Coronary artery (tissue), 2 donors: Measurements from ENCODE around the gene CRAT.

Experiments
- DNase-seq: peaks from one replicate; pipeline ENCODE4 v3.0.0-alpha.2; 2017; ENCODE audit warnings: low spot score
- H3K27ac ChIP-seq, 2 donors: fragments of 200-600 bp; sonication (generic); one replicate each; pipeline ENCODE4 v1.5.1; 2016 to 2019
- H3K4me3 ChIP-seq: fragments of 200-600 bp; sonication (generic); 2 replicates; pipeline ENCODE4 v1.5.1; 2016; ENCODE audit warnings: mild to moderate bottlenecking, moderate library complexity
- TF ChIP-seq, protein P1 (sequence below): fragments of 200-600 bp; sonication (generic); IDR thresholded peaks from one replicate; pipeline ENCODE4 v1.5.1; 2019; ENCODE audit warnings: antibody characterized with exemption

Gene CRAT

DNA sequence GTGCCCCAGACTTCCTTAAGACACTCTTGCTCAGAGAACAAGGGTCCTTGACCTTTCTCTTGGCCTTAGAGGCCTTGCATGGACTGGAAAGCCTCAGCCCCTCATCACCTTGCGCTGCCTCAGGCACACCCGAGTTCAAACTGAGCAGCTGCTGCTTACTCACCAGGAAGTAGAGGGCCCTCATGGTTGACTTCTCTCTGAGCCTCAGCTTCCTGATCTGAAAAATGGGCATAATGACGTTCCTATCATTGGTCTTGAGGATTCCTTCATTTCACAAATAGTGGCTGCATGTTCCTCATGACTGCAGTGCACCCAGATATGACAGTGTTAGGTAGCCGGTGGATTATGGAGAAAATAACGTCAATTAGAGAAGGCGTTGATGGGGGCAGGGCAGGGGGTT is 38.8 kb upstream of the CRAT start:
- Histone ChIP-seq H3K27ac (no peak overlapping the region), H3K4me3 (no peak overlapping the region)
- TF ChIP-seq, protein P1, sequence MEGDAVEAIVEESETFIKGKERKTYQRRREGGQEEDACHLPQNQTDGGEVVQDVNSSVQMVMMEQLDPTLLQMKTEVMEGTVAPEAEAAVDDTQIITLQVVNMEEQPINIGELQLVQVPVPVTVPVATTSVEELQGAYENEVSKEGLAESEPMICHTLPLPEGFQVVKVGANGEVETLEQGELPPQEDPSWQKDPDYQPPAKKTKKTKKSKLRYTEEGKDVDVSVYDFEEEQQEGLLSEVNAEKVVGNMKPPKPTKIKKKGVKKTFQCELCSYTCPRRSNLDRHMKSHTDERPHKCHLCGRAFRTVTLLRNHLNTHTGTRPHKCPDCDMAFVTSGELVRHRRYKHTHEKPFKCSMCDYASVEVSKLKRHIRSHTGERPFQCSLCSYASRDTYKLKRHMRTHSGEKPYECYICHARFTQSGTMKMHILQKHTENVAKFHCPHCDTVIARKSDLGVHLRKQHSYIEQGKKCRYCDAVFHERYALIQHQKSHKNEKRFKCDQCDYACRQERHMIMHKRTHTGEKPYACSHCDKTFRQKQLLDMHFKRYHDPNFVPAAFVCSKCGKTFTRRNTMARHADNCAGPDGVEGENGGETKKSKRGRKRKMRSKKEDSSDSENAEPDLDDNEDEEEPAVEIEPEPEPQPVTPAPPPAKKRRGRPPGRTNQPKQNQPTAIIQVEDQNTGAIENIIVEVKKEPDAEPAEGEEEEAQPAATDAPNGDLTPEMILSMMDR = no peak
- DNase-seq = no peak

DNA sequence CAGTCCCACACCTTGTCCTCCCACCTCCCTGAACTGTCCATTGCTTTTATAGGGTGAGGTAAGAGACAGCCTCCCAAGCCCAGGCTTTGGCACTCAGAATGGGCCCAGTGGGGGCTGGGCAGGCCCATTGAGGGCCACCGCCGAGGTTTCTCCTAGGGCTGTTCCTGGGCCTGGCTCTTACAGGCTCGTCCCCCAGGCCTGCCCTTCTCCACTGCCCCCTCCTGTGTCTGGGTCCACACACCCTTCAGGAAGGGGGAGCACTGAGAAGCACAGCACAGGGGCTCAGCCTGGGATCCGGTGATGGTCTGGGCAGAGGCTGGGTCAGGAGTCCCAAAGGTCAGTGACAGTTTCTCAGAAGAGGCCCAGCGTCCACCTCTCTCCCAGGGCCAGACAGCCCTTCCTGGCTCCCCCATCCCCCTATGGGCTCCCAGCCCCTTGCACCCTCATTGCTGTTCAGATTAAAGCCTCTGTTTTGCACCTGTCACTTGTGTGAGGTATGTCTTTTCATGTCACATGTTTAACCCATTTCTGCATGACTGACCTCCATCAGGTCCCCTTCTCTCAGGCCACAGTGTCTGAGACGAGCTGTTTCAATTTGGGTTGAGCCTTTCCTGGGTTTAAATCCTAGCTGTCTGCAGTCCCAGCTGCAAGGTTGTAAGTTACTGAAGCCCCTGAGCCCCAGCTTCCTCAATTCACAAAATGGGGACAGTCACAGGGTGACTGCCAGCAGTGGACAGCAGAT is 38.0 kb upstream of the CRAT start:
- TF ChIP-seq, protein P1 = no peak
- peak; percentile 65 for DNase-seq
- H3K27ac ChIP-seq = peak overlapping the region in 1 of 2 donors; percentile 87

DNA sequence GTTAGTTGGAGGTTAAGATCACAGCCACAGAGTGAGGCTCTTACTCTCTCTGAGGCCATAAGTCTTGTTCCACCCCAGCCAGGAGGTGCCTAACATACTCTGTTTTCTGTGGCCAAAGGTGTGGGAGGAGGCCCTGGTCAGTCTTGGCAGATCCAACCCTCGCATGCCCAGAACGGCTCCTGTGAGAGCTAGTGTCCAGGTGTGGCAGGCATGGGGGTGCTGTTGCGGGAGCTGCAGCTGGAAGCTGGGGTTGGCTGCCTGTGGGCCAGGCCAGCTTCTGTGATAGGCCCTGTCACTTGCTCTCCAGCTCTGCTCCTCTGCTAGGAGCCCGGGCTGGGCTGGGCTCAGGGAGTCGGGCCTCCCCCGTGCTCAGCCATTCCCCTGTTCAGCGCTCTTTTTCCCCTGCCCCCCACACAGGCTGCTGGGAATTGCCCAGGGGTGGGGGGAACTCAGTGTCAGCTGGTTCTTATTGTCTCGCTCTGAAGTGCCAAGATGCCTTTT is 35.9 kb upstream of the CRAT start:
- peak overlapping the region; percentile 85 to 87 for H3K27ac ChIP-seq
- peak; percentile 78 for DNase-seq
- TF ChIP-seq, protein P1 = no peak

More for the DNA sequence above, 38.0 kb upstream of the CRAT start:
- no peak overlapping the region for H3K4me3 ChIP-seq

GRCh38 chr9:129145841-129146292 is 35.3 kb upstream of the CRAT start:
- Histone ChIP-seq H3K4me3 (no peak overlapping the region), H3K27ac (peak overlapping the region; percentile 85 to 87)
- DNase-seq = peak; percentile 85
- TF ChIP-seq, protein P1 = no peak

More for the DNA sequence above, 35.9 kb upstream of the CRAT start:
- H3K4me3 ChIP-seq = peak overlapping the region; percentile 18

DNA sequence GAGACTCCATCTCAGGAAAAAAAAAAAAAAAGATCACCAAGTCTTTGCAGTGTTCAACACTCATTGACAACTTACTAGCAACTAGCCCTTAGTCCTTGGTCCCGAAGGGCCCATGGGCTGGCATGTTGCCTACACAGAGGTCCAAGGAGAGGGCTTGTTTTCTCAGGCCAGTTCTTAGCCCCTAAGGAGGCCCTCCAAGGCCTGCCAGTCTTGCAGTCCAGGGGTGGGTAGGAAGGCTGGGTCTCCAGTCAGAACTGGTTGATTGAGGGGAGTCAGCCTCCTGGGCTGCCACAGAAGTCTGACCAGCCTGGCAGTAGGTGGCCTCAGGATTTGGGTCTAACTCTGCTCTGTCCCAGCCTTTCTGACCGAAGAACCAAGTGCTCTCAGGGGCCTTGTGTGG is 34.7 kb upstream of the CRAT start:
- H3K4me3 ChIP-seq = no peak overlapping the region
- H3K27ac ChIP-seq = peak overlapping the region; percentile 85 to 87
- TF ChIP-seq, protein P1 = no peak
- peak; percentile 72 for DNase-seq

- H3K4me3 ChIP-seq = peak overlapping the region; percentile 61
- peak; percentile 95 for DNase-seq
- TF ChIP-seq, protein P1 = peak; percentile 69
- peak overlapping the region; percentile 91 to 99 for H3K27ac ChIP-seq
Measured at GRCh38 chr9:129143031-129143927, 32.7 kb upstream of the CRAT start.
